Progenitor cell of endocrine pancreas (in vitro differentiated cells): ENCODE measurements around the gene CRYBB1. TPM values are rescaled to one million over a fixed set of nuclear protein-coding genes. Genes with fewer than 3 reads are reported as not detected.

Source experiments
- DNase-seq: peaks from one replicate; pipeline ENCODE4 v3.0.0; 2021; ENCODE audit warnings: low spot score; ENCODE audit not compliant: unreplicated experiment
- H3K27ac Mint-ChIP-seq: 2 replicates; pipeline ENCODE4 v1.8.0; 2021; ENCODE audit warnings: mild to moderate bottlenecking, moderate library complexity, mixed read lengths
- H3K27me3 Mint-ChIP-seq: 2 replicates; pipeline ENCODE4 v1.8.0; 2021; ENCODE audit warnings: mixed read lengths
- H3K36me3 Mint-ChIP-seq: 2 replicates; pipeline ENCODE4 v1.8.0; 2022; ENCODE audit warnings: mixed read lengths; ENCODE audit not compliant: insufficient read depth
- H3K4me1 Mint-ChIP-seq: 2 replicates; pipeline ENCODE4 v1.8.0; 2021; ENCODE audit warnings: low read depth, mixed read lengths
- H3K4me3 Mint-ChIP-seq: 2 replicates; pipeline ENCODE4 v1.8.0; 2021; ENCODE audit warnings: low read depth, mild to moderate bottlenecking, moderate library complexity, mixed read lengths
- H3K9me3 Mint-ChIP-seq: 2 replicates; pipeline ENCODE4 v1.8.0; 2021; ENCODE audit warnings: low read depth, mixed read lengths
- CTCF ChIP-seq: fragments of 200-600 bp; sonication (generic); IDR thresholded peaks from one replicate; pipeline ENCODE4 v1.5.0; 2021; ENCODE audit warnings: antibody characterized with exemption, mild to moderate bottlenecking; ENCODE audit not compliant: unreplicated experiment
- total RNA-seq: library from RNA; stranded (reverse); gene quantifications from 2 replicates; pipeline ENCODE4 v1.2.1, GENCODE V29; 2021

CRYBB1 gene
- total RNA-seq, 1 donor from 2014 or later: not detected

GRCh38 chr22:26587991-26588613 lies 29.7 kb downstream of the CRYBB1 start:
- no peak for DNase-seq
- peaks cover 9% of the 10 kb centered on the region for H3K27me3 Mint-ChIP-seq
- TF ChIP-seq CTCF: no peak
- H3K4me3 Mint-ChIP-seq: peak overlapping the region; percentile 79
- no peaks in the 10 kb centered on the region for H3K36me3 Mint-ChIP-seq
- H3K9me3 Mint-ChIP-seq: no peaks in the 10 kb centered on the region
- H3K4me1 Mint-ChIP-seq: no peaks in the 10 kb centered on the region
- no peak overlapping the region for H3K27ac Mint-ChIP-seq

DNA sequence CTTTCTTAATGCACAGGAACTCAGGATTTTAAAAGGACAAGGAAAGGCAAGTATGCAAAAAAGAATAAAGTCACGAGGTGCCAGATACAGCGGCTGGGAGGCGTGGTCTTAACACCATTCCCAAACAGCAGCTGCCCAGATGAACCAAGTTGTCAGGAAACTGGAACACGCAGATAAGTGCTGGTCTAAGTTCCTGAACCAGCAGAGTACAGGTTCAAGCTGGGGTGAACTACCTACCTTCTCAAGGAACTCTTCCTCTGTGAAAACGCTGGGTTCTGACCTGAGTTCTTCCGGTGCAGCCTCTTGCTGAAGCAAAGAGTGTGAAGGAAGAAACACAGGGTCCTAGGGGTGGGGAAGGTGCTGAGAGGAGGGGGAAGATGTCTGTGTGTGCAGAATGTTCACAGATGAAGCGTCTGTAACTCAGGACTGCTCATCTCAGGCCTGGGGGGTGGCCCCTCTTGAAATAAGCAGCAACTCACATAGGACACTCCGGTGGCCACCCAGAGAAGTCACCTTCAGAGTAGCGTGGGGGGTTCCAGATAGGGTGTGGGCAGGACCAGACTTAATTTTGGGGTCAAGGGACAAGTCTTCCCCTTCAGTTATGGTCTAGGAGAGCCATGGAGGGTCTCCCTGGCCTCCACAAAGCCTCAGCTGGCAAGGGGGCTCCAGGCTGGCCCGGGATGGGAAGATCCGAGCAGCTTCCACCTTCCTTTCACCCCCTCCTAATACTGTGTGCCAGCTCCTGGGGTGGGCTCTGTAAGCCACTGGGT lies 31.1 kb downstream of the CRYBB1 start:
- Mint-ChIP-seq H3K27ac (no peak overlapping the region), H3K27me3 (peaks cover under 1% of the 10 kb centered on the region), H3K4me3 (no peak overlapping the region), H3K4me1 (no peaks in the 10 kb centered on the region), H3K9me3 (no peaks in the 10 kb centered on the region), H3K36me3 (peaks cover 4% of the 10 kb centered on the region)
- TF ChIP-seq CTCF: no peak
- DNase-seq: no peak

GRCh38 chr22:26585104-26585790 lies 32.6 kb downstream of the CRYBB1 start:
- Mint-ChIP-seq H3K27me3 (peaks cover 5% of the 10 kb centered on the region), H3K9me3 (no peaks in the 10 kb centered on the region), H3K4me1 (no peaks in the 10 kb centered on the region), H3K27ac (peak overlapping the region; percentile 65), H3K36me3 (peaks cover 4% of the 10 kb centered on the region), H3K4me3 (no peak overlapping the region)
- no peak for DNase-seq
- no peak for TF ChIP-seq CTCF

GRCh38 chr22:26584010-26584409 lies 33.8 kb downstream of the CRYBB1 start:
- Mint-ChIP-seq H3K36me3 (peaks cover 4% of the 10 kb centered on the region), H3K4me1 (no peaks in the 10 kb centered on the region)
- no peak for TF ChIP-seq CTCF

GRCh38 chr22:26581633-26582168 lies 36.1 kb downstream of the CRYBB1 start:
- H3K27ac Mint-ChIP-seq: no peak overlapping the region
- no peak for TF ChIP-seq CTCF
- no peaks in the 10 kb centered on the region for H3K4me1 Mint-ChIP-seq
- H3K27me3 Mint-ChIP-seq: peaks cover 5% of the 10 kb centered on the region
- DNase-seq: no peak
- H3K36me3 Mint-ChIP-seq: peaks cover 5% of the 10 kb centered on the region
- H3K9me3 Mint-ChIP-seq: no peaks in the 10 kb centered on the region
- no peak overlapping the region for H3K4me3 Mint-ChIP-seq

More at GRCh38 chr22:26584010-26584409, 33.8 kb downstream of the CRYBB1 start:
- Mint-ChIP-seq H3K4me3 (no peak overlapping the region), H3K27ac (no peak overlapping the region), H3K9me3 (no peaks in the 10 kb centered on the region), H3K27me3 (peaks cover 5% of the 10 kb centered on the region)
- DNase-seq: no peak
